Left ventricle myocardium inferior (tissue), 1 donor: Measurements from ENCODE around the gene CCDC34. TPM values are rescaled to one million over a fixed set of nuclear protein-coding genes. Genes with fewer than 3 reads are reported as not detected.

ENCODE experiments used
- DNase-seq: peaks from one replicate; pipeline ENCODE4 v3.0.0-alpha.2; 2020
- H3K27ac ChIP-seq: fragments of 200-600 bp; replicated peaks from 2 replicates; pipeline ENCODE4 v1.8.0; 2021
- H3K27me3 ChIP-seq: fragments of 200-600 bp; 2 replicates; pipeline ENCODE4 v1.8.0; 2021; ENCODE audit warnings: low read depth
- H3K36me3 ChIP-seq: fragments of 200-600 bp; 2 replicates; pipeline ENCODE4 v1.8.0; 2021
- H3K4me1 ChIP-seq: fragments of 200-600 bp; 2 replicates; pipeline ENCODE4 v1.8.0; 2021
- H3K4me3 ChIP-seq: fragments of 200-600 bp; 2 replicates; pipeline ENCODE4 v1.8.0; 2021; ENCODE audit warnings: mild to moderate bottlenecking, moderate library complexity
- H3K9me3 ChIP-seq: fragments of 200-600 bp; replicated peaks from 2 replicates; pipeline ENCODE4 v1.8.0; 2021
- CTCF ChIP-seq: fragments of 200-600 bp; IDR thresholded peaks from 2 replicates; pipeline ENCODE4 v1.8.0; 2021; ENCODE audit warnings: antibody characterized with exemption, mild to moderate bottlenecking, borderline replicate concordance
- intact Hi-C: fragments of 100-400 bp; cut with micrococcal nuclease; formaldehyde crosslinking; loops from one replicate; pipeline ENCODE4 v1.11.0; 2022
- total RNA-seq: library from RNA; stranded (reverse); fragmentation: NEBNext Ultra II Directional; extraction: Animal tissue kit (Norgen Biotek cat#: 25700); gene quantifications from one replicate; pipeline ENCODE4 v1.2.1, GENCODE V29; 2021
- donor health status: DM: no; HTN: yes; CAD: no; lungs with severe emphysema.

Gene CCDC34
- total RNA-seq, 1 donor from 2014 or later = 1.6 TPM

GRCh38 chr11:27391331-27392015 lies 28.5 kb upstream of the CCDC34 start:
- peaks cover 53% of the 10 kb centered on the region for H3K4me1 ChIP-seq
- no peak for TF ChIP-seq CTCF
- intact Hi-C loops = no loop called here

GRCh38 chr11:27390318-27391295 lies 27.6 kb upstream of the CCDC34 start:
- Histone ChIP-seq H3K4me3 (no peak overlapping the region), H3K27ac (no peak overlapping the region)
- intact Hi-C loops = no loop called here

More at GRCh38 chr11:27391331-27392015, 28.5 kb upstream of the CCDC34 start:
- H3K27me3 ChIP-seq = no peaks in the 10 kb centered on the region
- no peak for DNase-seq
- no peaks in the 10 kb centered on the region for H3K9me3 ChIP-seq
- H3K36me3 ChIP-seq = no peaks in the 10 kb centered on the region
- no peak overlapping the region for H3K27ac ChIP-seq
- H3K4me3 ChIP-seq = no peak overlapping the region

GRCh38 chr11:27388869-27389268 lies 25.9 kb upstream of the CCDC34 start:
- TF ChIP-seq CTCF = no peak
- no peak overlapping the region for H3K4me3 ChIP-seq
- intact Hi-C loops = no loop called here
- peaks cover 4% of the 10 kb centered on the region for H3K36me3 ChIP-seq
- H3K27me3 ChIP-seq = no peaks in the 10 kb centered on the region
- no peak overlapping the region for H3K27ac ChIP-seq
- DNase-seq = no peak
- H3K4me1 ChIP-seq = peaks cover 51% of the 10 kb centered on the region
- no peaks in the 10 kb centered on the region for H3K9me3 ChIP-seq

More at GRCh38 chr11:27390318-27391295, 27.6 kb upstream of the CCDC34 start:
- Histone ChIP-seq H3K27me3 (no peaks in the 10 kb centered on the region), H3K36me3 (no peaks in the 10 kb centered on the region), H3K4me1 (peaks cover 53% of the 10 kb centered on the region), H3K9me3 (no peaks in the 10 kb centered on the region)
- DNase-seq = no peak
- no peak for TF ChIP-seq CTCF

- Histone ChIP-seq H3K9me3 (no peaks in the 10 kb centered on the region), H3K27ac (no peak overlapping the region), H3K4me3 (no peak overlapping the region), H3K36me3 (peaks cover 4% of the 10 kb centered on the region), H3K4me1 (peaks cover 50% of the 10 kb centered on the region), H3K27me3 (no peaks in the 10 kb centered on the region)
- intact Hi-C loops = no loop called here
- no peak for DNase-seq
- no peak for TF ChIP-seq CTCF
Measured at GRCh38 chr11:27388001-27388400, 25.0 kb upstream of the CCDC34 start.

- Histone ChIP-seq H3K9me3 (no peaks in the 10 kb centered on the region), H3K4me3 (no peak overlapping the region), H3K27ac (no peak overlapping the region), H3K4me1 (peaks cover 43% of the 10 kb centered on the region), H3K36me3 (peaks cover 8% of the 10 kb centered on the region), H3K27me3 (no peaks in the 10 kb centered on the region)
- DNase-seq = no peak
- no peak for TF ChIP-seq CTCF
- intact Hi-C loops = no loop called here
Measured at GRCh38 chr11:27387362-27387761, 24.3 kb upstream of the CCDC34 start.
